Naive thymus-derived CD4-positive, alpha-beta T cell (primary cell): Measurements from ENCODE around the gene NUAK1. TPM values are rescaled to one million over a fixed set of nuclear protein-coding genes. Genes with fewer than 3 reads are reported as not detected.

Experiments used
- ATAC-seq: fragments of 150-1000 bp; cut with Tn5 transposase; 2 replicates; pipeline ENCODE4 v1.10.0; 2021; ENCODE audit warnings: mild to moderate bottlenecking, moderate library complexity
- CTCF ChIA-PET: fragments of 350-600 bp; sonication (Branson Sonifier 250); formaldehyde crosslinking; loops from one replicate; lab custom pipeline; 2021; ENCODE audit warnings: antibody characterized with exemption; lab: Charles Lee
- POLR2A ChIA-PET: fragments of 350-600 bp; sonication (Branson Sonifier 250); formaldehyde crosslinking; loops from one replicate; lab custom pipeline; 2021; ENCODE audit warnings: antibody characterized with exemption, inconsistent platforms; lab: Charles Lee
- DNase-seq, 9 donors: peaks; one replicate each; pipeline versions ENCODE4 v3.0.0 to v3.0.0-alpha.2; 2020 to 2022; ENCODE audit warnings: mixed read lengths in 1 of 9
- H3K27ac ChIP-seq: one replicate; pipeline ENCODE4 v1.7.0; 2013; ENCODE audit warnings: mild to moderate bottlenecking, low read depth, low read length, moderate library complexity
- H3K27me3 ChIP-seq, 2 donors: one replicate each; pipeline ENCODE4 v1.7.0; 2013; ENCODE audit warnings: low read length in 2 of 2, mild to moderate bottlenecking in 2 of 2, moderate library complexity in 2 of 2; ENCODE audit not compliant: control insufficient read depth in 2 of 2, insufficient read depth in 2 of 2
- H3K36me3 ChIP-seq, 3 experiments: 1 replicate in 2 of 3; 2 replicates in 1 of 3; pipeline ENCODE4 v1.7.0; 2013; ENCODE audit warnings: low read length in 3 of 3, mild to moderate bottlenecking in 3 of 3, moderate library complexity in 1 of 3; ENCODE audit not compliant: insufficient read depth in 3 of 3, control insufficient read depth in 2 of 3
- H3K4me1 ChIP-seq, 2 donors: one replicate each; pipeline ENCODE4 v1.7.0; 2013; ENCODE audit warnings: low read length in 2 of 2, mild to moderate bottlenecking in 2 of 2, moderate library complexity in 1 of 2; ENCODE audit not compliant: control insufficient read depth in 2 of 2, insufficient read depth in 2 of 2
- H3K4me3 ChIP-seq: 2 replicates; pipeline ENCODE4 v1.7.0; 2013; ENCODE audit warnings: mild to moderate bottlenecking, low read length
- H3K9me3 ChIP-seq, 3 experiments: 1 replicate in 2 of 3; 2 replicates in 1 of 3; pipeline ENCODE4 v1.7.0; 2013; ENCODE audit warnings: low read length in 3 of 3; ENCODE audit not compliant: control insufficient read depth in 2 of 3
- H3K27ac Mint-ChIP-seq, 9 donors: one replicate each; pipeline ENCODE4 v1.8.0; 2020 to 2022; ENCODE audit warnings: mixed read lengths in 9 of 9, mild to moderate bottlenecking in 8 of 9, moderate library complexity in 5 of 9, inconsistent platforms in 2 of 9
- H3K27me3 Mint-ChIP-seq, 5 donors: one replicate each; pipeline ENCODE4 v1.8.0; 2021 to 2022; ENCODE audit warnings: mixed read lengths in 5 of 5, mild to moderate bottlenecking in 1 of 5
- H3K36me3 Mint-ChIP-seq, 5 donors: one replicate each; pipeline ENCODE4 v1.8.0; 2020 to 2022; ENCODE audit warnings: mixed read lengths in 5 of 5, mild to moderate bottlenecking in 3 of 5, inconsistent platforms in 1 of 5
- H3K4me1 Mint-ChIP-seq, 7 donors: one replicate each; pipeline ENCODE4 v1.8.0; 2020 to 2022; ENCODE audit warnings: mixed read lengths in 7 of 7, mild to moderate bottlenecking in 3 of 7, inconsistent platforms in 1 of 7
- H3K4me3 Mint-ChIP-seq, 10 donors: one replicate each; pipeline ENCODE4 v1.8.0; 2020 to 2022; ENCODE audit warnings: mild to moderate bottlenecking in 10 of 10, mixed read lengths in 10 of 10, moderate library complexity in 6 of 10, inconsistent platforms in 2 of 10
- H3K9me3 Mint-ChIP-seq, 11 donors: one replicate each; pipeline ENCODE4 v1.8.0; 2020 to 2022; ENCODE audit warnings: mixed read lengths in 11 of 11, mild to moderate bottlenecking in 4 of 11, inconsistent platforms in 1 of 11, moderate library complexity in 1 of 11
- intact Hi-C, 2 donors: fragments of 100-400 bp; cut with micrococcal nuclease; formaldehyde crosslinking; loops; one replicate each; pipeline ENCODE4 v1.15.1; 2023
- polyA plus RNA-seq, 2 donors: library from polyadenylated mRNA; unstranded; fragments of 300-500 nt; fragmentation: Illumina TruSeq; gene quantifications; one replicate each; pipeline ENCODE4 v1.2.3, GENCODE V29; 2021
- total RNA-seq, 6 experiments: library from RNA in 5 of 6; stranded (reverse) in 5 of 6; gene quantifications; 1 replicate in 5 of 6; 2 replicates in 1 of 6; pipeline ENCODE4 v1.2.3 and lab custom pipeline; 2021 to 2026

NUAK1 gene
- total and polyA plus RNA-seq, 7 experiments from 2014 or later, result 0.02 to 0.51 (median 0.08) TPM; not detected in 4

- intact Hi-C loops, result no loop called here
- Histone ChIP-seq H3K36me3 (no peaks in the 10 kb centered on the region), H3K27me3 (no peaks in the 10 kb centered on the region), H3K4me1 (no peaks in the 10 kb centered on the region), H3K9me3 (no peaks in the 10 kb centered on the region), H3K27ac (no peak overlapping the region), H3K4me3 (no peak overlapping the region)
- Mint-ChIP-seq H3K9me3 (peaks cover 0 to 2% (median 0%) of the 10 kb centered on the region in 11 donors), H3K4me3 (no peak overlapping the region), H3K27ac (no peak overlapping the region), H3K4me1 (no peaks in the 10 kb centered on the region), H3K36me3 (no peaks in the 10 kb centered on the region), H3K27me3 (peaks cover 6 to 37% (median 32%) of the 10 kb centered on the region in 5 donors)
- no peak for ATAC-seq
- CTCF ChIA-PET, result no interaction called here
- DNase-seq, result no peak
- POLR2A ChIA-PET, result no interaction called here
Measured at GRCh38 chr12:106127338-106128126, 11.2 kb downstream of the NUAK1 start.

- Histone ChIP-seq H3K9me3 (no peaks in the 10 kb centered on the region), H3K36me3 (no peaks in the 10 kb centered on the region), H3K27ac (no peak overlapping the region), H3K27me3 (no peaks in the 10 kb centered on the region), H3K4me1 (no peaks in the 10 kb centered on the region), H3K4me3 (no peak overlapping the region)
- Mint-ChIP-seq H3K4me3 (no peak overlapping the region), H3K27ac (no peak overlapping the region), H3K4me1 (no peaks in the 10 kb centered on the region), H3K27me3 (peaks cover 5 to 31% (median 30%) of the 10 kb centered on the region in 5 donors), H3K9me3 (peaks cover 0 to 2% (median 0%) of the 10 kb centered on the region in 11 donors), H3K36me3 (no peaks in the 10 kb centered on the region)
- DNase-seq (no peak), ATAC-seq (no peak)
- CTCF ChIA-PET, result interaction anchor here (0.6 kb wide), 1 partner anchor 1478 kb away, joined by 3 read pairs; no protein-coding TSS in a partner anchor
- intact Hi-C loops, result no loop called here
- POLR2A ChIA-PET, result no interaction called here
Measured at GRCh38 chr12:106126441-106127337, 12.1 kb downstream of the NUAK1 start.

DNA sequence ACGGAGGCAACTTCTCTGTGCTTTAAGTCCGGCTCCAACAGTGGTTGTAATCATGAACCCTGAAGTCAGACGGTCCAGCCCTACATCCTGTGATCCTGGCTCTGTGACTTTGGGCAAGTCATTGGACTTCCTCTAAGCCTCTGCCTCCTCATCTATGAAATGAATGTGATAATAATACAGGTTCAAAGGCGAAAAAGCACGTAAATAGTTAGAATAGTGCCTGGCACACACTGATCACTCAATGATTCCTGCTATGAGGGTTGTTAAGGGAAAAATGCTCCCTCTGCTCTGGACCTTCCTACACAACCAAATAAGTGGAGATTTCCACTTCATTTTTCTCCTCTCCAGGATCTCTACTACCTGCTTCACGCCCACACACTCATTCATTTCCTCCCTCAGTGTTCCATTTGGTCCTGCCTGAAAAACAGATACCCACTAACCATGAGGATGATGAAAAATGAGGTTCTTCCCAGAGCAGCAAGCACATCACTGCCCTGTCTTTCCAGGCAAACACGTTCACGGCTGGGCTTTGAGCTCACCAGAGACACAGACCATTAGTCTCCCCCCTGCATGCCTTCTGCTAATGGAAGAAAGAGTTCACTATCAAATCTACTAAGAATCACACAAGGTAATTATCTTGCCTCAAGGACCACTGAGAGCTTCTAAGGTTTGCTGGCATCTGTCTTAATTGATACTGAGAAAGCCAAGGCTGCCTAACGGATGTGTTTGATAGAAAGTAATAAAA is 13.2 kb downstream of the NUAK1 start:
- Mint-ChIP-seq H3K4me1 (no peaks in the 10 kb centered on the region), H3K27ac (no peak overlapping the region), H3K27me3 (peaks cover 5 to 28% (median 21%) of the 10 kb centered on the region in 5 donors), H3K36me3 (no peaks in the 10 kb centered on the region), H3K9me3 (peaks cover 0 to 2% (median 0%) of the 10 kb centered on the region in 11 donors), H3K4me3 (no peak overlapping the region)
- Histone ChIP-seq H3K27ac (no peak overlapping the region), H3K36me3 (no peaks in the 10 kb centered on the region), H3K9me3 (no peaks in the 10 kb centered on the region), H3K4me3 (no peak overlapping the region), H3K27me3 (no peaks in the 10 kb centered on the region), H3K4me1 (no peaks in the 10 kb centered on the region)
- ATAC-seq (no peak), DNase-seq (no peak)
- intact Hi-C loops, result no loop called here
- CTCF ChIA-PET, result no interaction called here
- POLR2A ChIA-PET, result no interaction called here

- Mint-ChIP-seq H3K9me3 (peaks cover 0 to 2% (median 0%) of the 10 kb centered on the region in 11 donors), H3K4me1 (no peaks in the 10 kb centered on the region), H3K36me3 (no peaks in the 10 kb centered on the region), H3K27ac (no peak overlapping the region), H3K27me3 (peaks cover 2 to 22% (median 17%) of the 10 kb centered on the region in 5 donors), H3K4me3 (no peak overlapping the region)
- intact Hi-C loops, result no loop called here
- Histone ChIP-seq H3K4me3 (no peak overlapping the region), H3K9me3 (no peaks in the 10 kb centered on the region), H3K36me3 (no peaks in the 10 kb centered on the region), H3K27me3 (no peaks in the 10 kb centered on the region), H3K27ac (no peak overlapping the region), H3K4me1 (no peaks in the 10 kb centered on the region)
- CTCF ChIA-PET, result no interaction called here
- ATAC-seq (no peak), DNase-seq (no peak)
- POLR2A ChIA-PET, result no interaction called here
Measured at GRCh38 chr12:106123551-106124081, 15.1 kb downstream of the NUAK1 start.

DNA sequence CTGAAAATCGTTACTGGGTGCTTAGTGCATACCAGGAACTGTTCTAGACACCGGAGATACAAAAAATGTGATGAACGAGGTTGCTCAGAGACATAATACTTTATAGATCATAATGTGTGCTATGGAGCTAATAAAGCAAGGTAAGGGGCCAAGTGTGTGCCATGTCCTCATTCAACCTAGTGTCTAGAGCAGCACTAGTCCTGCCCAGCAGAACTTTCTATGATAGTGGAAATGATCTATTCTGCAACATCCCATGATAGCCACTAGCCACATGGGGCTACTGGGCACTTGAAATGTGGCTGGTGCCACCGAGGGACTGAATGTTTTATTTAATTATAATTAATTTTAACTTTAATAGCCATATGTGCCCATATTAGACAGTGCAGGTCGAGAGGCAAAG is 15.6 kb downstream of the NUAK1 start:
- ChIA-PET POLR2A (no interaction called here), CTCF (interaction anchor here (1.3 kb wide), 1 partner anchor 12 kb away, joined by 5 read pairs; no protein-coding TSS in a partner anchor)
- Mint-ChIP-seq H3K4me1 (no peaks in the 10 kb centered on the region), H3K4me3 (no peak overlapping the region), H3K27me3 (peaks cover 2 to 22% (median 20%) of the 10 kb centered on the region in 5 donors), H3K27ac (no peak overlapping the region), H3K9me3 (no peaks in the 10 kb centered on the region), H3K36me3 (no peaks in the 10 kb centered on the region)
- Histone ChIP-seq H3K36me3 (no peaks in the 10 kb centered on the region), H3K9me3 (no peaks in the 10 kb centered on the region), H3K27me3 (no peaks in the 10 kb centered on the region), H3K27ac (no peak overlapping the region), H3K4me3 (no peak overlapping the region), H3K4me1 (no peaks in the 10 kb centered on the region)
- DNase-seq (no peak), ATAC-seq (no peak)
- intact Hi-C loops, result no loop called here

DNA sequence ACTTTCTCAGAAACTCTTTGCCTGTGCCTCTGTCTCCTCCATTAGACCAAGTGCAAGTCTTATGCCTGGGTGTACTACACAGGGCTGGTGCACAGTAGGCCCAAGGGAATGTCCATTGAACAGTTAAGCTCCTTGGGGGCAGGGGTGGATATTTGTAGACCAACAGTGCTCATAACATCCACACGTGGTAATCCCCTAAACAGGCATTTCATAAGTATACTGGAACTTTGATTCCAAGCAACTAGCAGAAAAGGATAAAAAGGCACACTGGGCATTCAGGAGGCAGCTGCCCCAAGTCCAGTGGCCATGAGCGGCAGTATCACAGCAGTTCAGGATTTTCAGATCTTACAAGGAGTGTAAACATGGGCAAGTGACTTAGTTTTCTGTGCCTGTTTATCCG is 16.8 kb downstream of the NUAK1 start:
- H3K27ac Mint-ChIP-seq, result no peak overlapping the region
- intact Hi-C loops, result no loop called here

More for the DNA sequence above, 16.8 kb downstream of the NUAK1 start:
- ATAC-seq (no peak), DNase-seq (no peak)
- H3K27me3 Mint-ChIP-seq, result peaks cover 2 to 29% (median 22%) of the 10 kb centered on the region in 5 donors
- no peaks in the 10 kb centered on the region for H3K4me1 Mint-ChIP-seq
- CTCF ChIA-PET, result interaction anchor here (1.3 kb wide), 1 partner anchor 13 kb away, joined by 5 read pairs; no protein-coding TSS in a partner anchor
- Histone ChIP-seq H3K4me1 (no peaks in the 10 kb centered on the region), H3K9me3 (no peaks in the 10 kb centered on the region), H3K27ac (no peak overlapping the region), H3K27me3 (no peaks in the 10 kb centered on the region), H3K36me3 (no peaks in the 10 kb centered on the region), H3K4me3 (no peak overlapping the region)
- H3K36me3 Mint-ChIP-seq, result no peaks in the 10 kb centered on the region
- H3K9me3 Mint-ChIP-seq, result peaks cover 0 to 2% (median 0%) of the 10 kb centered on the region in 11 donors
- H3K4me3 Mint-ChIP-seq, result no peak overlapping the region
- POLR2A ChIA-PET, result no interaction called here
